ENCODE results near the gene CGGBP1.

The CGGBP1 gene, protein sequence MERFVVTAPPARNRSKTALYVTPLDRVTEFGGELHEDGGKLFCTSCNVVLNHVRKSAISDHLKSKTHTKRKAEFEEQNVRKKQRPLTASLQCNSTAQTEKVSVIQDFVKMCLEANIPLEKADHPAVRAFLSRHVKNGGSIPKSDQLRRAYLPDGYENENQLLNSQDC

DNA sequence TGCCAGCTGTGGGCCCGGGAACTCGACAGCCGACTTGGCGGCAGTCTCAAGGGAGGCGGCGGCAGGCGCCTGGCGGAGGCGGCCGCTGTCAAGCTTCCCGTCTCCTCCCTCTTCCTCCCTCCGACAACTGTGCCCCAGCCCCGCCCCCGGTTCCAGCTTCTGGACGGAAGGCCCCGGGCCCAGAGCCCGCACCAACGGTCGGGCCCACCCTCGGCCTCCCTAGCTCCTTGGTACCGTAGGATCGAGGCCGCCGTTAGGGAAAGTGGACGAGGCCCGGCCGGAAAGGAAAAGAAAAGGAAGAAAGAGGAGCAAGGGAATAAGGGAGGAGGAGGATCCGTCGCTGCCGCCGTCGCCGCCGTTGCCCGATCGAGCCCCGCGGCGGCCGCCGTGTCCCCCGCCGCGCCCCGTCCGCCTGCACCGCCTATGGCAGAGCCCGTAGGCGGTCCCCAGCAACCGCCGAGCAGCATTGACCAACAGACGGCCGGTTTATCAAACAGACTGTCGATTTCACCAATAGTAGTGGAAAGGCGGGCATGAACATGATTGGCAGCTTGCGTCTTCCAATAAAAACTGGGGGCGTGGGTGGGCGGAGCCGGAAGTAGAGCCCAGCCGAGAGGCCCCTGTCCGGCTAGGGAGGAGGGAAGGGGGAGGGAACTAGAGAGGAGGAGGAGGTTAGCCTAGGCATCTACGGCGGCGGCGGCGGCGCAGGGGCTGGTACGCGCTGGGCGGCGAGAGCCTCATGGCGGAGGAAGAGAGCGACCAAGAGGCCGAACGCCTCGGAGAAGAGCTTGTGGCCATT is at the start of gene CGGBP1, which contains the start of gene ZNF654:
Gene CGGBP1 (minus strand): TSS at position 425 of the 799 bp plus-strand sequence. CDS start 3,029 bp downstream, outside the sequence.
Gene ZNF654 (plus strand): TSS at position 675 of the 799 bp plus-strand sequence. CDS start 65 bp downstream, at position 740.
- DNase-seq = peak; percentile 99

DNA sequence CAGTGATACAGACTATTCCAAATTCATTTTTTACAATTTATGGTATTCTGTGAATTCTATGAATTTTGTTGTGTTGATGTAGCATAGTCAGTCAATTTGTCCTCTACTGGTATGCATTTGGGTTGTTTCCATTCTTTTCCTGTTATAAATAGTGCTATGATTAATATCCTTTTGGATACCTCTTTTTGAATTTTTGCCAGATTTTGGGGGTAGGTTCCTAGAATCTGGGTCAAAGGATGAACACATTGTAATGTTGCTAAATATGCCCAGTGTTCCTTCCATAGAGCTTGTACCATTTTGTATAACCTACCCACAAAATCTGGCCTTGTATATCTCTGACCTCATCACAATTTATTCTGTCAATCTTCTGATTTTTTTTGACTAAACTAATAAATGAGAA is 46.5 kb upstream of the CGGBP1 start:
- no peak for DNase-seq

DNA sequence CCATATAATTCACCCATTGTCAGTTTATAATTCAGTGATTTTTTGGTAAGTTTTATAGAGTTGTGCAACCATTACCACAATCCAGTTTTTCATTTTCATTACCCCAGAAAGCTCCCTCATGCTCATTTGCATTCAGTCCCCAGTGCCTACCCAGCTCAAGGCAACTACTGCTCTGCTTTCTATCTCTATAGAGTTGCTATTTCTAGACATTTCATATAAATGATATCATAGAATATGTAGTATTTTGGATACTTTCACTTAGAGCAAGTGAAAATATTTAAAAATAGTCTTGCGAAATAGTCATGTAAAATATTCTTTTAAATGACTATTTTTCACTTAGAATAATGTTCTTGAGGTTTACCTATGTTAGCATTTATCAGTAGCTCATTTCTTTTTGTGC is 42.3 kb upstream of the CGGBP1 start:
- DNase-seq = no peak

DNA sequence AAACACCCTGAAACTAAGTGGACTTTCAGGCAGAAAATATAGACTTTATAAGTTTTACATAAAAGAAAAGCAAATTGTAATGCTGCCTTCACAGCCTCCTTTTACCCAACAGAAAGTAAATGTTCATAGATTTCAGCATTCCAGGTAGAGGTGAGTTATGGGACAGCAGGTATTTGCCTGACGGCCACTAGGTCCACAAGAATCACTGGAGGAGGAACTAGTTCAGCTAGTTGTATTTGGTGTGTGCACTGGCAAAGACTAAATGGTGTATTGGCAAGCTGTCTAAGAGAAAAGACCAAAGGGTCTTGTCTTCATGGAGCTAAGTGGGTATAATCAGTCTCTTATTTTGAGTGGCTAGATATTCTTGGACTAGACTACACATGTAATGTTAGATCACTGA is 34.5 kb upstream of the CGGBP1 start:
- DNase-seq = no peak

DNA sequence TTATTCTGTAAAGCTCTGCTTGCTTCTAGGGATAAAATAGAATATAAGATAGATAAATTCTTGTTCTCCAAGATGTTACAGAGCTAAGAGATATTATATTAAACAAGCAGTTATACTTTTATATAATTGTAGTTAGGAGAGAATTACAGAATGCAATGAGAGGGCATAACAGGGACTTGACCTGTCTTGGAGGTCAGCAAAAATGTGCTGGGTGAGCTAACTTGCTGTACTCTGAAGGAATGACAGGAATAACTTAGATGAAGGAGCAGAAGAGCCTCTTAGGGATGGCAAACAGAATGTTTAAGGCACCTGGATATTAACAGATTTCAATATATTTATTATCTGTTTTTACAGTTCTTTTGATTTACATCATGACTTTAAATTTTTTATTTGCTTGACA is 33.5 kb upstream of the CGGBP1 start:
- DNase-seq = no peak

DNA sequence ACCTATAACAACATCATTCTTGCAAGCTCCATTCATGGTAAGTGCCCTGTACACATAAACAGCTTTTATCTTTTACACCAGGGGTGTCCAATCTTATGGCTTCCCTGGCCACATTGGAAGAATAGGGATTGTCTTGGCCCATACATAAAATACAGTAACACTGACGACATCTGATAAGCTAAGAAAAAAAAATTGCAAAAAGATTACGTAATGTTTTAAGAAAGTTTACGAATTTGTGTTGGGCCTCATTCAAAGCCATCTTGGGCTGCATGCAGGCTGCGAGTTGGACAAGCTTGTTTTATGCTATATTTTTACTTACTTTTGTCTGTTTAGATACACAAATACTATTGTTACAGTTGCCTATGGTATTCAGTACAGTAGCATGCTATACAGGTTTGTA is 31.9 kb upstream of the CGGBP1 start:
- DNase-seq = no peak

DNA sequence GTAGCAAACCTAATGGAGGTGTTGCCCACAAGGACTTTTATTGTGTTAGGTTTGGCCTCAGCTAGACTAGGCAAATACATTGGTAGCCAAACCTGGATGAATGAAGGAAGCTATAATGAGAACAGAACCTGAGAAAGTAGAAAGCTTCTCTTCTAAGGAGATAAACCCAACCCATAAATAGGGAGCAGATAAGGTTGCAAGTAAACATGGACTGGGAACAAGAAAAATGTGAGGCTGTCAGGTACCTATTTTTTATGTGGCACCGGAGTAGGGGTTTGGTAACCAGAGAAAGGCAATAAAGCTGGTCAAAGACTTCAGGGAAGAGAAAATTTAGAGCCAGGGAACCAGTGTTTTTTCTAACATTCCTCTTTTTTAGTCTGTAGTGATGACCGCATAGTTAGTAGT is 25.3 kb upstream of the CGGBP1 start:
- DNase-seq = no peak

DNA sequence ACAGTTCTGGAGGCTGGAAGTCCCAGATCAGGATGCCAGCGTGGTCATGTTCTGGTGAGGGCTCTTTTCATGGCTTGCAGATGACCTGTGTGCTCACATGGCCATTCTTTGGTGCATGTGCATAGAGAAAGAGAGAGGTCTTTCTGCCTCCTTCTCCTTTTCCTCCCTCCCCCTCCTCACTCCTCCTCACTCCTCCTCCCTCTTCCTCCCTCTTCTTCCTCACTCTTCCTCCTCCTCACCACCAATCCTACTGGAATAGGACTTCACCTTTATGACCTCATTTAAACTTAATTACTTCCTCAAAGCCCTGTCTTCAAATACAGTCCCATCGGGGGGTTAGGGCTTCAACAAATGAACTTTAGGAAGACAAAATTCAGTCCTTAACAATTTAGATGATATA is 24.0 kb upstream of the CGGBP1 start:
- DNase-seq = no peak

DNA sequence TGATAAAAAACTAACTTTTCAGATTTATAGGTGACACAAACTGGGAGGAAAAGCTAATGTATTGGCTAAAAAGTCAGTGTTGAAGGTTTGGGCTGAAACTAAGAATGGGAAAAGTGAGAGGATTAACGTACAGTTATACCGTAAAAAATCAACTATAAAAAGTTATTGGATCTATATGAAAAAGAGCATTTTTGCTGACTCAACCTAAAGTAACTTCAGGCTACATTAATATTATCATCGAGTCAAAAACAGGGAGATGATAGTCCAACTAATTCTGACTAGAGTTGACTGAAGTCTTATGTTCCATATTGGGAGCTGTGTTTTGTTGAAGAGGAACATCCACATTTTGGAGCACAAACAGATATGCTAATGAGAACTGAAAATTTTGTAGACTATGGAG is 20.1 kb upstream of the CGGBP1 start:
- no peak for DNase-seq

DNA sequence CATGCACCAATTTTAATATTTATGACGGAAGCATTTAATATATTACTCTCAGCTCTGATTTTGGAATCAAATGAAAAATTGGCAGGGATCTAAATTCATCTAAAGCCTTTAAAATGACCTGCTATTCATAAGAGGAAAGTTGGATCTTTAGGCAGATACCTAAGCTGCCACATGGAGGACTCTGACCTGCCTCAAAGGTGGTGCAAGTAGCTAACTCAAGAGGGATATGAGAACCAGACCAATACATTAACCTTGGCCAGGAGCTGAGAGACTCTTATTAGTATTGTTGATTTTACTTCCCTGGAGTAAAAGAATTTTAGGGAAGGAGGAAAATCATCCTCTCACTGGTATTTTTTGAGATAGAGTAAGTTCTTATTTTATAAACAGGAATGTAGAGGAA is 17.9 kb upstream of the CGGBP1 start:
- no peak for DNase-seq

DNA sequence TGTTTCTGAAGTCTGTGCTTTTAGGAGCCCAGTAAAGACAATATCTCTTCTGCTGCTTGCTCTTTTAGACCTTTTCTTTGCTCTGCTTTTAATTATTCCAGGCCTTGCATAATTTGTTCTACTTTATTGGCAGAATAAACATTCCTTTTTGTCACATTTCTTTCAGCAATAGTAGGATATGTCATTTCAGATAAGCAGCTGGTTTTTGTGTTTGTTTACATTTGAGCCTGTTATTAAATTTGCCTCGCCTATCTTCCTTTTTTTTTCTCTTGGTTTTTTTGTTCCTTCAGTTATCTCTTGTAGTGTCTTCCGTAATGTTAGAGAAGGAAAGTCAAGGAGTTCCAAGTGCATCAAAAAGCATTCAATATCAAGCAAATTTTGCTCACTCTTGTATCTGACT is 16.7 kb upstream of the CGGBP1 start:
- DNase-seq = no peak

DNA sequence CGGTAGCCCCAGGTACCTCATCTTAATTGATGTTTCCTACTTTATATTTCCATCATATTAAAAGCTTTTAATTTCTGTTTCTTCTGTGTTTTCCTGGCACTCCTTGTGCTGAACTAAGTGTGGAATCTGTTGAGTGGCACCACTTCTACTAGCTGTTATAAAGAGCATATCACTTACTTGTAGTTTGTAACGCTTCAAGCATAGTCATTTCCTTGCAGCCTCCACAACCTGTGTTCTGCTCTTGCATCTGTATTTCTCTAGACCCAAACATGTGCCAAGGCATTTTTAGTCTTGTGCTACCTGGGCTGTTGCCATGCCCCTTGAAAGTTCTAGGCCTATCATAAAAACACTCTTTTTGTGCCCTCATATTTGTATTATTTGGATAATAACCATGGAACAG is 16.3 kb upstream of the CGGBP1 start:
- DNase-seq = no peak

DNA sequence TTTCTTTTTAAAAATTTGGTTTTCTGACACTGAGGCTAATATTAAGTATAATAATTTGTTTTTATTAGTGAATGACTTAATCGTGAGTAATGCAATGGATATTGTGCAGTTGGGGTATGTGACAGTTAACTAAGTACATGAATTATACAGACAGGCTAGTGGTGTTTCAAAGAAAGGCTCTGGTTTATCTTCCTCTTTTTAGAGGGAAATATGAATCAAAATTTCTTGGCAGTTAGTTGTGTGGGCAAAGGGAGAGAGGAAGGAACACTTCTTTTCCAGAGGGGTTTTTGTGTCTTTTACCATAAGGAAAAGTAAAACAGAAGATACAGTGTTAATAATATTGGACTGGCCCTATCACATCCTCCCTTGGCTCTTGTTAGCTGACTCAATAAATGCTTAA is 2.9 kb upstream of the CGGBP1 start:
- DNase-seq = peak; percentile 76

DNA sequence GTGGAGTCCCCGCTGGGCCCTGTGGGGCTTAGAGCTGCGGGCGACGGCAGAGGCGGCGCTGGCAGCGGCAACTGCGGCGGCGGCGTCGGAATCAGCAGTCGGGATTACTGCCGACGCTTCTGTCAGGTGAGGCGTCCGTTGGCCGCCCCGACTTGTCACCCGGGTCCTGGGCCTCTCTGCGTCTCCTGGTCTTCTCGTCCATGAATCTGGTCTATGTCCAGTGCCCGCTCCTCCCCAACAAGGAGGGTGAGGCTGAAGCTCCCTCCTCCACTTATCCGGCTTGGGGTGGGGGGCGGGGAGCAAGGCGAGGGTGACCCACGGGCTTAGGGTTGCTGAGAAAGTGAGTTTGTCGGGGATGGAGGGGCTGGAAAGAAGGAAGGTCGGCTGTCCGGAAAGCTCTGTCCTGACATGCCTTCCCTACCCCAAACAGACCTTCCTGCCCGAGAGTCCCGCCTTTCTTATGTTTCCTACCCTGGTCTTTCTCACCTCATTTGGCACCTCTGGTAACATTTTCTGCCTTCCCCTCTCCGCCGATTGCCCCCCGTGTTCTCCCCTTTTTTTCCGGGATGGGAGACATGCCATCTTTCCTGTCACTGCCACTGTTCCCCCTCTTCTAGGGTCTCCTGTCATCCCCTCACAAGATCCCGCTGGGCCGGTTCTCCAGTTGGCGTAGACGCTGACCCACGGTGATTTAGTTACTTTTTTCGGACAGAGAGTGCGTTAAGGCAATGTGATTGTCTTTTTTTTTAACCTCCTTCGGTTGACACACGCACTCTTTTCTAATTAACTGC is 770 bp upstream of the CGGBP1 start:
- DNase-seq = peak; percentile 14

DNA sequence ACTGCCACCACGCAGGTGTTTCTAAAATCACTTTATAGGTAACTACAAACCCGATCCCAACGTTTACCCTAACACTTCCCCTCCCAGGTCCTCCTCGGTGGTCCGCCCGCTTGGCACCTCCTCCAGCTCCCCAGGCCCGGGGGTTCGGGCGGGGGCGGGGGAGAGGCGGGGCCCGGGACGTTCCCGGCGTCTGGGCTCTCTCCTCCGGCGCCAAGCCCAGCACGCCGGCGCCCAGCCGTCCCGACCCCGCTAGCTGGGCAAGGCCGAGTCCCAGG is 562 bp downstream of the CGGBP1 start:
- DNase-seq = no peak

DNA sequence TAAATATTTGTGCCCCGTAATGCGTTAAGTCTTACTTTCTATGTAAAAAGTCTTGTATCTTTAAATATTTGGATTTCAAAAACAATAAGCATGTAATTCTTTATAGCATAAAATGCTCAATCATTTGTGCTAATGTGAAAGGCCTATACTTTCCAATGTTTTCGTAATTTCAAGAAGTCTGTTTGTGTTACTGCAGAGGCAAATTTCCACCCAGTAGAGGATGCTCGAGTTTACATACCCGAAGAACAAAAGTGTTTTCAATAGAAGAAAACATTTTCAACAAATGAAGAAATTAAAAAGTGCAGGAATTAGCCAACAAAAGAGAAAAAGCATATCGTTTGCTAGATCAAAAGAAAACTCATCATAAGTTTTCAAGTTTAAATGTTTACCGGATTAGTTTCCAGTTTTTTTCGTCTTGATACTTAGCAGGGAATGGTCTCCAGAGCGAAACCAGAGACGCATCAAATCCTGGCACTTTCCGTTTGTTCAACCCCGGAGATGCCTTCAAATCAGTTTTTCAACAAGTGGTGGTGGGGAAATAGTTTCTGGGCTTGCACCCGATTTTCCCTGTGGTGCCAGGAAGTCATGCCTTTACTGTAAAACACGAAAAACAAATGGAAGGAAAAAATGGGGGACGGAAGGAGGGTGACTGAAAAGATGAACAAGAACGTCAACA is 1.0 kb downstream of the CGGBP1 start:
- peak; percentile 14 for DNase-seq

DNA sequence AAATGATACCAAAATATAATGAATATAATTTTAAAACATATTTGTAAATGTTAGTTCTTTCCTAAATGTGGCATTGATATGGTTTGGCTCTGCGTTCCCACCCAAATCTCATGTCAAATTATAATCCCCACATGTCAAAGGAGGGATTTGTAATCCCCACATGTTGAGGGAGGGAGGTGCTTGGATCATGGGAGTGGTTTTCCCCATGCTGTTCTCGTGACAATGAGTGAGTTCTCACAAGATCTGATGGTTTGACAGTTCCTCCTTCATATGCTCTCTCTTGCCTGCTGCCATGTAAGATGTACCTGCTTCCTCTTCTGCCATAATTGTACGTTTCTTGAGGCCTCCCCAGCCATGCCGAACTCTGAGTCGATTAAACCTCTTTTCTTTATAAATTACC is 12.0 kb downstream of the CGGBP1 start:
- DNase-seq = peak; percentile 45

DNA sequence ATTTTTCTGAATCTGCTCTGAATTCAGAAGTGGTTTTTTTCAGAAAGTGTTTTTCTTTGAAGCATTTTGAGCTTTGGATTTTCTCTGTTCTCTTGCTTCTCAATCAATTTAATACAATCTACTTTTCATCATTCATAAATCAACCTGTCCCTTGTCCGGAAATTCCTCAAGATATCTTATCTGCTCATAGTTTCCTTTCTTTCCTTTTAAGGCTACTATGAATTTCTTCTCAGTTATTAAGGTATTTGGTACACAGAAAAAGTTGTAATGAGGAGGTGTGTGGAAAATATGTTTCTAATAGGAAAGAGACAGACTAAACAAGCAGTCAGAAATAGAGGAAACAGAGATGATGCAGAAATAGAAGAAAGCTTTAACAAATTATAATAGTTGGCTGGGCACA is 14.4 kb downstream of the CGGBP1 start:
- DNase-seq = no peak

DNA sequence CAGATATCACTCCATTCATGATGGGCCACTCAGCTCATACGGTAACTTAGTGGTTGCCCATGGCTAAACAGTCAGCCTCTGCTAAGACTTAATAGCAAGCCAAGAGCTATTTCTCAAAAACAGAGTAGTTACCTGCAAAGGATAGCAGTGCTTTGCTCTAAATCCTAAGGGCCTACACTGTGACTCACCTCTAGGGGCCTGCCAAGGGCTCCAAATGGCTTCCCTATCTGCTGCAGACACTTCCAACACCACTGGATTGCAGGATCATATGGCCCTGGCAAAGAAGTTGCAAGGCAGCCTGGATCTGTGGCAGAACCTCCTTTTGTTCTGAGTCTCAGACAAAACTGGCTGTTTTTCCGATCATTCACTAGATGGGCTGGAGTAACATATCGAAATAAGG is 17.8 kb downstream of the CGGBP1 start:
- DNase-seq = no peak

DNA sequence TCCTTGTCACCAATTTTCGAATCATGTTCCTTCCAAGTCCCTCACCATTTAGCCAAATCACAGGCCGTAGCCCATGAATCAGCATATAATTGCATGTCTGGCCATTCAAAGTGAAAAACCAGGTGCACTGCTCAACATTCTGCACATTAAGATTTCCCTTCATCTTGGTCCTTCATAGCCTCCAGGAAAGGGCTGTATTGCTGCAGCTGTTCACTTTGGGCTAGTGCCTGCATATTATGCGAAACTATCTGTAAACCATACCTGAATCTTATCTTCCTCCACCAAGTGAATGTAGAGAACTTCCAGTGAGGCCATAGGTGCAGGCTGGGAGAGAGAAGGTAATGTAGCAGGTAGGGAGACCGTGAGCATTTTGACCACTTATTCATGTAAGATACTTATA is 18.3 kb downstream of the CGGBP1 start:
- no peak for DNase-seq

DNA sequence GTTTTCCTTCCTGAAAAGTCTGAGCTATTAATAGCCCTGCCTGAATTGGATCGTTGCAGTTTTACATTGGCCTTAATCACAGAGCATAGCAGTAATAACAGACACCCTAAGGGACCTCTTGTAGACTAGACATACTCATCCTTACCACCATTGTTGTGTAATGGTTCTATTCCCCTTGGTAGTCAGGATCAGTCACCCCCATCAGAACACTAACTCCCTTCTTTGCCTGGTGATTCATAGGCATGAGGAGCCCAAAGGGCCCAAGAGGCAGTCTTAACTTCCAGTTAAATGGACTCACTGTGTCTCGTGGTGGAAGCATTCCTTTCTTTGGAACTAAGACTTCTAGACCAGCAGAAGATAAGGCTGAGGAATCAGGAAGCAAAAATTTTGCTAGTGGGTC is 20.2 kb downstream of the CGGBP1 start:
- peak; percentile 69 for DNase-seq

DNA sequence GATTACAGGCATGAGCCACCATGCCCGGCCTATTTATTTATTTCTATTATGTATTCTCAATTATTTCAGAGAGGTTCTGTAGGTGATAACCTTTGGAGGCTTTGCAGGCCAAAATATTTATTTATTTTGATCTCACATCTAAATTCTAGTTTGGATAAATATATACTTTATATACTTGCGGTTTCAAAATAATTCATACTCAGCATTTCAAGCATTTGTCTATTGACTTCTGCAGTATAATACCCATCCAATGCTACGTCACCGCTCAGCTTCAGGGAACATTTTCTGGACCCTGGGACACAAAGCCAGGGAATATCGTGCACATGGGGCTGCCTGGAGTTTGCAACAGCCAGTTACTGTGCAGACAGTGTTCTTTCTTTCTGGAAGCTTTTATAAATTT is 22.6 kb downstream of the CGGBP1 start:
- no peak for DNase-seq

DNA sequence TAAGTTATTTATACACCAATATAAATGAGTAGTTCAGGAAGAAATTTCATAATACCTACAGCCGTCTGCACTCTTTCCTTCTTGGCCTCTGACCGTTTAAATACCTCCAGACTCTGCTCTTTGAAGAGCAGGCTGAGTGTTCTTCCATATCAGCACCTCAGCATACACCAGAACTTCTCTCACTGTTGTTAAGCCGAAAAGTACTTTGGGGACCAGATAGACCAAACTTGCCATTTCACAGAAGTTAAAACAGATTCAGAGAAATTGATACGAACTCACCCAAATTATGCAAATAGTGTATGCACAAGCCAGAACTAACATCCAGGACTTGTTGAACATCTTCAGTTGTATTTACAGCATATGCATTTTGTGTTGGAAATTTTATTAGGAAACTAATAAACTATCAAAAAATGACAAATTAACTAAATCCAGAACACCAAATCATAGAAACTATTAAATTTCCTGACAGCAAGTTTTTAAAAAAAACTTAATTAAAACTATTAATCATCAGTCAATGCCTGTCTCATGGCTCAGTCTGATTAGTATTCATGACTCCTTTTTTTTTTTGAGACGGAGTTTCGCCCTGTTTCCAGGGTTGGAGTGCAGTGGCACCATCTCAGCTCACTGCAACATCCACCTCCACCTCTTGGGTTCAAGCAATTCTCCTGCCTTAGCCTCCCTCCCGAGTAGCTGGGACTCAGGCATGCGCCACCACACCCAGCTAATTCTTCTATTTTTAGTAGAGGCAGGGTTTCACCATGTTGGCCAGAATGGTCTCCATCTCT is 24.1 kb downstream of the CGGBP1 start:
- no peak for DNase-seq

All from inflammatory macrophage treated with lipopolysaccharide for 4 hours (primary cell).